Measurements from ENCODE around the gene IFNL2.
"Not testable (repeated sequence)": the region's sequence is repeated elsewhere in the genome, so short reads cannot be mapped to it uniquely, and the experiment has no call there.

DNA sequence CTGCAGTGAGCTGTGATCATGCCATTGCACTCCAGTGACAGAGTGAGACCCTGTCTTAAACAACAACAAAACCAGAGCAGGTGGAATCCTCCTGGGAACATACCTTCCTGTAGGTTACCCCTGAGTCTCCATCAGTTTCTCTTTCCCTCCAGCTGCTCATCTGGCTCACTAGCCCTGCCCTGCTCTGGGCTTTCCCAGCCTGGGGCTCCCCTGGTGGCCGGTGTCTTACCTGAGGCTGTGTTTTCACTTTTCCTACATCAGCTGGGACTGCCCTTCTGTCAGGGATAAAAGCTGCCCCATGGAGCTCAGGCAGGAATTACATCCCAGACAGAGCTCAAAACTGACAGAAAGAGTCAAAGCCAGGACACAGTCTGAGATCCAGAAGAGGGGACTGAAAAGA is at the start of gene IFNL2:
- TF ChIP-seq, protein P1, sequence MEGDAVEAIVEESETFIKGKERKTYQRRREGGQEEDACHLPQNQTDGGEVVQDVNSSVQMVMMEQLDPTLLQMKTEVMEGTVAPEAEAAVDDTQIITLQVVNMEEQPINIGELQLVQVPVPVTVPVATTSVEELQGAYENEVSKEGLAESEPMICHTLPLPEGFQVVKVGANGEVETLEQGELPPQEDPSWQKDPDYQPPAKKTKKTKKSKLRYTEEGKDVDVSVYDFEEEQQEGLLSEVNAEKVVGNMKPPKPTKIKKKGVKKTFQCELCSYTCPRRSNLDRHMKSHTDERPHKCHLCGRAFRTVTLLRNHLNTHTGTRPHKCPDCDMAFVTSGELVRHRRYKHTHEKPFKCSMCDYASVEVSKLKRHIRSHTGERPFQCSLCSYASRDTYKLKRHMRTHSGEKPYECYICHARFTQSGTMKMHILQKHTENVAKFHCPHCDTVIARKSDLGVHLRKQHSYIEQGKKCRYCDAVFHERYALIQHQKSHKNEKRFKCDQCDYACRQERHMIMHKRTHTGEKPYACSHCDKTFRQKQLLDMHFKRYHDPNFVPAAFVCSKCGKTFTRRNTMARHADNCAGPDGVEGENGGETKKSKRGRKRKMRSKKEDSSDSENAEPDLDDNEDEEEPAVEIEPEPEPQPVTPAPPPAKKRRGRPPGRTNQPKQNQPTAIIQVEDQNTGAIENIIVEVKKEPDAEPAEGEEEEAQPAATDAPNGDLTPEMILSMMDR (IDR thresholded peaks at IDR 0.05): not testable (repeated sequence)
- not testable (repeated sequence) for TF ChIP-seq POLR2A (IDR thresholded peaks at IDR 0.05)
